IPS-NIHi7 (cell line): ENCODE results near the gene KRTAP20-4.

ENCODE experiments used
- DNase-seq: peaks from one replicate; pipeline ENCODE4 v3.0.0; 2012; ENCODE audit warnings: mixed read lengths; ENCODE audit errors: extremely low spot score

The KRTAP20-4 gene

DNA sequence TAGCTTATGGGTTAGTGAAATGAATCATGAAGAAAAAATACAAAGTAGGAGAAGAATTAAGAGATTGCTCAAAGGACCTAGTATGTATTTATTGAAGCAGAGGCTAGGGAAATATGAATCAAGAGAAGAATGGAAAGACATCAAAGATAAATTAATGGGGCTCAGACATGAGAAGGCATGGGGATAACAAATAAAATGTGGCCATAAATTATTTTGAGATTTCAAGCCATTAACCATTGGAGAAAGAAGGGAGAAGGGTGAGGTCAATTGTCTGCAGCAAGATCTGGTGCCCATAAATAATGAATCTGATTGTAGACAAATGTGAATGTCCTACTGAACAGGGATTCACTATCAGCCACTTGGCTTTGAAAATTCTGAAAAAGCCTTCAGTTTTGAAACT is 32.5 kb downstream of the KRTAP20-4 start:
- no peak for DNase-seq

DNA sequence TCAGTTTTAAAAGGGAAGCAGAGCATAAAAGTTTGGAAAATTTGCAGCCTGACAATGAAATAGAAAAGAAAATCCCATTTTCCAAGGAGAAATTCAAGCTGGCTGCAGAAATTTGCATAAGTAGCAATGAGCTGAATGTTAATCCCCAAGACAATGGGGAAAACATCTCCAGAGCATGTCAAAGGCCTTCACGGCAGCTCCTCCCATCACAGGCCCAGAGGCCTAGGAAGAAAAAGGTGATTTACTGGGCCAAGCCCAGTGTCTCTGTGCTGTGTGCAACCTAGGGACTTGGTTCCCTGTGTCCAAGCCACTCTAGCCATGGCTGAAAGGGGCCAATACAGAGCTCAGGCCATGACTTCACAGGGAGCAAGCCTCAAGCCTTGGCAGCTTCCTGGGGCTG is 48.3 kb downstream of the KRTAP20-4 start:
- no peak for DNase-seq
